HepG2 (cell line): ENCODE results near the gene APOL2.

Source experiments
- ASH2L ChIP-seq: fragments of 300-600, 200-600 bp; sonication (generic); IDR thresholded peaks from 2 replicates; pipeline ENCODE4 v1.7.0; 2017; ENCODE audit warnings: low read depth, mild to moderate bottlenecking, moderate library complexity, mixed read lengths, low read length; ENCODE audit not compliant: insufficient read length
- POLR2AphosphoS5 ChIP-seq: IDR thresholded peaks from 2 replicates; pipeline ENCODE4 v1.6.1; 2012; ENCODE audit warnings: low read depth, low read length
- RBAK ChIP-seq: sonication (generic); formaldehyde crosslinking; IDR thresholded peaks from 2 replicates; pipeline ENCODE4 v1.5.1; 2020; ENCODE audit warnings: mild to moderate bottlenecking, missing genetic modification reagents
- RFX5 ChIP-seq: IDR thresholded peaks from 2 replicates; pipeline ENCODE4 v1.6.1; 2011; ENCODE audit warnings: low read depth, low read length, improper control_type of control experiment
- SATB2 ChIP-seq: sonication (generic); formaldehyde crosslinking; IDR thresholded peaks from 2 replicates; pipeline ENCODE4 v1.5.0; 2020; ENCODE audit warnings: missing genetic modification reagents
- SP1 ChIP-seq, 2 experiments: fragments of 450-650 bp in 1 of 2; sonication (generic) in 1 of 2; formaldehyde crosslinking in 1 of 2; IDR thresholded peaks; 2 replicates each; pipeline versions ENCODE4 v1.4.0 to v1.6.1; 2016 to 2020; ENCODE audit warnings: missing genetic modification reagents in 1 of 2
- STAG1 ChIP-seq: sonication (generic); formaldehyde crosslinking; IDR thresholded peaks from 2 replicates; pipeline ENCODE4 v1.4.0; 2020; ENCODE audit warnings: missing genetic modification reagents
- TAF1 ChIP-seq: sonication (generic); formaldehyde crosslinking; IDR thresholded peaks from 2 replicates; pipeline ENCODE4 v1.4.0; 2020; ENCODE audit warnings: missing genetic modification reagents
- ZNF550 ChIP-seq: sonication (generic); formaldehyde crosslinking; IDR thresholded peaks from 2 replicates; pipeline ENCODE4 v1.4.0; 2020; ENCODE audit warnings: mild to moderate bottlenecking, missing genetic modification reagents, borderline replicate concordance
- ZNF562 ChIP-seq: sonication (generic); formaldehyde crosslinking; IDR thresholded peaks from 2 replicates; pipeline ENCODE4 v1.8.0; 2022; ENCODE audit warnings: missing genetic modification reagents, borderline replicate concordance
- TF ChIP-seq, protein P1 (sequence below): sonication (generic); formaldehyde crosslinking; IDR thresholded peaks from 2 replicates; pipeline ENCODE4 v1.8.0; 2022; ENCODE audit warnings: missing genetic modification reagents, mild to moderate bottlenecking, moderate library complexity, borderline replicate concordance
- TF ChIP-seq, protein P2 (sequence below): sonication (generic); formaldehyde crosslinking; IDR thresholded peaks from 2 replicates; pipeline ENCODE4 v1.8.0; 2023; ENCODE audit warnings: mild to moderate bottlenecking, missing genetic modification reagents
- TF ChIP-seq, protein P3 (sequence below): sonication (generic); formaldehyde crosslinking; IDR thresholded peaks from 2 replicates; pipeline ENCODE4 v1.5.0; 2020; ENCODE audit warnings: mild to moderate bottlenecking, missing genetic modification reagents, moderate library complexity

DNA sequence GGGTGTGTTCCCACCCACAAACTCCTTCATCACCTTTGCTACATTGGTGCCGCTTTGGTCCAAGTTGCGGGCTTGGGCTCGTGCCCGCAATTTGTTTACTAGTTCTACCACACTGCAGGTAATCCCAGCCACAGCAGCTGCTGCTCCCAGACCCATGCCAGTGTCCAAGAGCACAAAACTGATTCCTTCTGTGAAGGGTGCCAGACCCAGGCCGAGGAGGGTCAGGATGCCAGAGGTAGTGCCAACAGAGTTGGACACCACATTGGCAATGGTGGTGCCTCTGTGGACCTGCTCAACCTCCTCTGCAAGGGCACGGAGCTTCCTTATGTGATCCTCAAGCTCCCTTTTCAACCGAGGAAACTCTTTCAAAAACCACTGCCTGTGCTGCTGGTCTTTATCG, 11.5 kb downstream of the APOL2 start:
- no peak for TF ChIP-seq ZNF562 (CRISPR knock-in tag)
- TF ChIP-seq, protein P1, sequence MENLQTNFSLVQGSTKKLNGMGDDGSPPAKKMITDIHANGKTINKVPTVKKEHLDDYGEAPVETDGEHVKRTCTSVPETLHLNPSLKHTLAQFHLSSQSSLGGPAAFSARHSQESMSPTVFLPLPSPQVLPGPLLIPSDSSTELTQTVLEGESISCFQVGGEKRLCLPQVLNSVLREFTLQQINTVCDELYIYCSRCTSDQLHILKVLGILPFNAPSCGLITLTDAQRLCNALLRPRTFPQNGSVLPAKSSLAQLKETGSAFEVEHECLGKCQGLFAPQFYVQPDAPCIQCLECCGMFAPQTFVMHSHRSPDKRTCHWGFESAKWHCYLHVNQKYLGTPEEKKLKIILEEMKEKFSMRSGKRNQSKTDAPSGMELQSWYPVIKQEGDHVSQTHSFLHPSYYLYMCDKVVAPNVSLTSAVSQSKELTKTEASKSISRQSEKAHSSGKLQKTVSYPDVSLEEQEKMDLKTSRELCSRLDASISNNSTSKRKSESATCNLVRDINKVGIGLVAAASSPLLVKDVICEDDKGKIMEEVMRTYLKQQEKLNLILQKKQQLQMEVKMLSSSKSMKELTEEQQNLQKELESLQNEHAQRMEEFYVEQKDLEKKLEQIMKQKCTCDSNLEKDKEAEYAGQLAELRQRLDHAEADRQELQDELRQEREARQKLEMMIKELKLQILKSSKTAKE (CRISPR knock-in tag): no peak
- no peak for TF ChIP-seq ASH2L
- no peak for TF ChIP-seq RFX5
- TF ChIP-seq SATB2 (CRISPR knock-in tag): no peak
- no peak for TF ChIP-seq ZNF550
- TF ChIP-seq STAG1 (CRISPR knock-in tag): no peak
- TF ChIP-seq, protein P2, sequence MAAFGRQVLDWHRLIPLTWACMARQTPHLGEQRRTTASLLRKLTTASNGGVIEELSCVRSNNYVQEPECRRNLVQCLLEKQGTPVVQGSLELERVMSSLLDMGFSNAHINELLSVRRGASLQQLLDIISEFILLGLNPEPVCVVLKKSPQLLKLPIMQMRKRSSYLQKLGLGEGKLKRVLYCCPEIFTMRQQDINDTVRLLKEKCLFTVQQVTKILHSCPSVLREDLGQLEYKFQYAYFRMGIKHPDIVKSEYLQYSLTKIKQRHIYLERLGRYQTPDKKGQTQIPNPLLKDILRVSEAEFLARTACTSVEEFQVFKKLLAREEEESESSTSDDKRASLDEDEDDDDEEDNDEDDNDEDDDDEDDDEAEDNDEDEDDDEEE (CRISPR knock-in tag): no peak
- TF ChIP-seq, protein P3, sequence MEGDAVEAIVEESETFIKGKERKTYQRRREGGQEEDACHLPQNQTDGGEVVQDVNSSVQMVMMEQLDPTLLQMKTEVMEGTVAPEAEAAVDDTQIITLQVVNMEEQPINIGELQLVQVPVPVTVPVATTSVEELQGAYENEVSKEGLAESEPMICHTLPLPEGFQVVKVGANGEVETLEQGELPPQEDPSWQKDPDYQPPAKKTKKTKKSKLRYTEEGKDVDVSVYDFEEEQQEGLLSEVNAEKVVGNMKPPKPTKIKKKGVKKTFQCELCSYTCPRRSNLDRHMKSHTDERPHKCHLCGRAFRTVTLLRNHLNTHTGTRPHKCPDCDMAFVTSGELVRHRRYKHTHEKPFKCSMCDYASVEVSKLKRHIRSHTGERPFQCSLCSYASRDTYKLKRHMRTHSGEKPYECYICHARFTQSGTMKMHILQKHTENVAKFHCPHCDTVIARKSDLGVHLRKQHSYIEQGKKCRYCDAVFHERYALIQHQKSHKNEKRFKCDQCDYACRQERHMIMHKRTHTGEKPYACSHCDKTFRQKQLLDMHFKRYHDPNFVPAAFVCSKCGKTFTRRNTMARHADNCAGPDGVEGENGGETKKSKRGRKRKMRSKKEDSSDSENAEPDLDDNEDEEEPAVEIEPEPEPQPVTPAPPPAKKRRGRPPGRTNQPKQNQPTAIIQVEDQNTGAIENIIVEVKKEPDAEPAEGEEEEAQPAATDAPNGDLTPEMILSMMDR: no peak
- no peak for TF ChIP-seq POLR2AphosphoS5
- no peak for TF ChIP-seq TAF1 (CRISPR knock-in tag)
- no peak for TF ChIP-seq SP1 (IDR thresholded peaks at IDR 0.05)
- TF ChIP-seq SP1 (CRISPR knock-in tag; IDR thresholded peaks at IDR 0.05): no peak
- TF ChIP-seq RBAK (CRISPR knock-in tag): no peak
